HG03439 (cell line): Measurements from ENCODE around the gene NEK9.

ENCODE experiments used
- ATAC-seq: cut with Tn5 transposase; IDR thresholded peaks from one replicate; pipeline ENCODE4 v1.9.1; 2021; ENCODE audit warnings: mild to moderate bottlenecking, moderate library complexity; ENCODE audit not compliant: unreplicated experiment

NEK9 gene

GRCh38 chr14:75044322-75044721 lies 82.5 kb downstream of the NEK9 start:
- no peak for ATAC-seq

DNA sequence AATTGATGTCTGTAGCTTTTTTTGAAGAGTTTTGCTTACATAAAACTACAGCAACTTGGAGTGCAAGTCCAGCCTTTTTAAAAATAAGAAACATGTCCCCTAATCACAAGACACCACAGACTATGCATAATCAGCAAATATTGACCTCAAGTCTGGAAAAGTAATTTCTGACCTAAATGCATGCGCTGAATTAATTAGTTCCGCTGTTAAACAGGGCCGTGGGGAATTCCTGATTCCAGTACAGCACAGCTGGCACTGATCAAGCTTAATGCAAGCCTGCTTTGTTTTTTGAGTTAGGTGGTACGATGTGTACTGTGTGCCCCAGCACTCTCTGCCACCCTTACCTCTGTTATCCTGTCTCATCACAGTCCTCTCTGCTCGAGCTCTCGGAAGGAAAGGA lies 84.8 kb downstream of the NEK9 start:
- no peak for ATAC-seq

GRCh38 chr14:75041613-75042012 lies 85.2 kb downstream of the NEK9 start:
- ATAC-seq, result no peak

DNA sequence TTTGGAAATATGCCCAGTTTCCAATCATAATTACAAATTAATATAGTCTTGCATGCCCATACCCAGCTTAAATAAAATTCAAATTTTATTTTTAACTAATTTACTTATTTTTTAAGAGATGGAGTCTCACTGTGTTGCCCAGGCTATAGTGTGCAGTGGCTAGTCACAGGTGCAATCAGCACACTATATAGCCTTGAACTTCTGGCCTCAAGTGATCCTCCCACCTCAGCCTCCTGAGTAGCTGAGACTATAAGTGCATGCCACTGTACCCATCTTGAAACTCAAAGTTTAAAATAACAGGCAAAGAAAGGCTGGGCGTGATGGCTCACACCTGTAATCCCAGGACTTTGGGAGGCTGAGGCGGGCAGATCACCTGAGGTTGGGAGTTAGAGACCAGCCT lies 85.9 kb downstream of the NEK9 start:
- no peak for ATAC-seq

- ATAC-seq, result no peak
Measured at GRCh38 chr14:75040507-75040906, 86.3 kb downstream of the NEK9 start.

DNA sequence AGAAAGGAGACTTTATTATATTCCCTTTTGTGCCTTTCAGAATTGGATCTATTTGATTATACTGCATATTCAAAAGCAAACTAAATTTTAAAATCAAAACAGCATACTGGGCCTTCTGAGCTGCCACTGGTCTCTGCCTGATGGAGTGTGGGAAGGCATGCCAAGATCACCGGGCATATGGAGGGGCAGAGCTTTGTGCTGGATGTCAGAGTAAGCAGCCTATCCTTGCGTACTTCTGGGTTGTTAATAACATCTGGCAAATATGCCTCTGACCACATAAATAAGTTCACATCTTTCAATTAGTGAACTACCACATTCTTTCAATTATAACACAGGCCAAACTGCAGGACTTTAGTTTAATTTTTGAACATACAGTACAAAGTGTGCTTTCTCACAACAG lies 93.9 kb downstream of the NEK9 start:
- ATAC-seq, result no peak

DNA sequence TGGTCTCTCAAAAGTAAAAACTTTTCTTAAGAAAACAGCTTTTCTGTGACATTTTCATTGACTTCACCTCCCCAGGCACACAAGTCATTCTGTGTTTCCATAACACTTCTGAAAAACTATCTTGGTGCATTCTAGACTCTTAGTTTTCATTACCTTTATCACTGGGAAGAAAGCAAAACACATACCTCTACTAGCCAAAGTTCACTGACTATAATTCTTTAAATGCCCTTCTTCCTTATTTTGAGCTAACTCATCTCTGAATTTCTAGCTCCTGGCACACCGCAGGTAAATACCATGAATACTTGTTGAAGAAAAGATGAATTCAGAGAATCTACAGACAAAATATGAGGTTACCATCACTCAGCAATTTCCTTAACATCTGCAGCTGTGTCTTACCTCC lies 96.7 kb downstream of the NEK9 start:
- no peak for ATAC-seq
